ENCODE results near the gene SLC12A8.

GRCh38 chr3:125136515-125136914 is 76.0 kb downstream of the SLC12A8 start:
- TF ChIP-seq CTCF (IDR thresholded peaks at IDR 0.05), result no peak
- no peak for TF ChIP-seq POLR2A (IDR thresholded peaks at IDR 0.05)
